Rectal smooth muscle tissue (tissue), 1 donor: ENCODE data around the gene ZNF529.
"Not testable (repeated sequence)": the region's sequence is repeated elsewhere in the genome, so short reads cannot be mapped to it uniquely, and the experiment has no call there.

ENCODE experiments used
- H3K27ac ChIP-seq: one replicate; pipeline ENCODE4 v1.7.0; 2013; ENCODE audit warnings: low read depth, low read length, inconsistent platforms
- H3K27me3 ChIP-seq: one replicate; pipeline ENCODE4 v1.7.0; 2013; ENCODE audit warnings: low read length; ENCODE audit not compliant: control insufficient read depth, insufficient read depth
- H3K36me3 ChIP-seq: one replicate; pipeline ENCODE4 v1.7.0; 2013; ENCODE audit warnings: low read length; ENCODE audit not compliant: control insufficient read depth, insufficient read depth
- H3K4me1 ChIP-seq: one replicate; pipeline ENCODE4 v1.7.0; 2013; ENCODE audit warnings: low read length; ENCODE audit not compliant: control insufficient read depth, insufficient read depth
- H3K4me3 ChIP-seq: one replicate; pipeline ENCODE4 v1.7.0; 2013; ENCODE audit warnings: low read length
- H3K9ac ChIP-seq: one replicate; pipeline ENCODE4 v1.7.0; 2013; ENCODE audit warnings: low read length

Gene ZNF529

GRCh38 chr19:36573020-36573894, at the start of gene ZNF529:
Gene ZNF529, minus strand, starts transcription at chr19:36573292. Its CDS starts 946 bp downstream, at chr19:36572346.
- peak within 1 kb of the TSS; percentile 97 for H3K4me3 ChIP-seq
- H3K36me3 ChIP-seq: peaks cover 17% of the 10 kb centered on the region
- H3K9ac ChIP-seq: peak within 1 kb of the TSS; percentile 87
- H3K4me1 ChIP-seq: peaks cover 3% of the 10 kb centered on the region
- no peaks in the 10 kb centered on the region for H3K27me3 ChIP-seq
- peak within 1 kb of the TSS; percentile 76 for H3K27ac ChIP-seq

GRCh38 chr19:36605877-36606478, 32.9 kb upstream of the ZNF529 start:
- Histone ChIP-seq H3K4me1 (no peaks in the 10 kb centered on the region), H3K9ac (no peak overlapping the region), H3K27ac (no peak overlapping the region), H3K27me3 (no peaks in the 10 kb centered on the region), H3K4me3 (peak overlapping the region; percentile 73), H3K36me3 (no peaks in the 10 kb centered on the region)

- Histone ChIP-seq H3K36me3 (no peaks in the 10 kb centered on the region), H3K4me3 (peak within 1 kb of the TSS; percentile 73), H3K4me1 (no peaks in the 10 kb centered on the region), H3K9ac (peak within 1 kb of the TSS; percentile 66), H3K27me3 (no peaks in the 10 kb centered on the region), H3K27ac (peak within 1 kb of the TSS; percentile 73)
These were observed 32.2 kb upstream of the ZNF529 start, which contains the start of gene ZNF382 for GRCh38 chr19:36605101-36605876. Gene ZNF382, plus strand, starts transcription at chr19:36605313. Its CDS starts 4,602 bp downstream, at chr19:36609915.

GRCh38 chr19:36604656-36605100, 31.6 kb upstream of the ZNF529 start:
- Histone ChIP-seq H3K27ac (peak overlapping the region; percentile 73), H3K9ac (peak overlapping the region; percentile 66), H3K27me3 (no peaks in the 10 kb centered on the region), H3K4me3 (peak overlapping the region; percentile 73), H3K4me1 (no peaks in the 10 kb centered on the region), H3K36me3 (no peaks in the 10 kb centered on the region)

- H3K27me3 ChIP-seq, H3K36me3 ChIP-seq, H3K4me3 ChIP-seq, H3K9ac ChIP-seq, H3K27ac ChIP-seq, H3K4me1 ChIP-seq: not testable (repeated sequence)
These were observed 29.6 kb upstream of the ZNF529 start for GRCh38 chr19:36602681-36603080.

GRCh38 chr19:36579255-36579654, 6.2 kb upstream of the ZNF529 start:
- Histone ChIP-seq H3K4me1 (no peaks in the 10 kb centered on the region), H3K27me3 (no peaks in the 10 kb centered on the region), H3K36me3 (peaks cover 32% of the 10 kb centered on the region), H3K27ac (no peak overlapping the region), H3K9ac (no peak overlapping the region), H3K4me3 (no peak overlapping the region)

GRCh38 chr19:36577271-36577996, 4.3 kb upstream of the ZNF529 start:
- H3K36me3 ChIP-seq: peaks cover 32% of the 10 kb centered on the region

GRCh38 chr19:36574741-36575140, 1.6 kb upstream of the ZNF529 start:
- Histone ChIP-seq H3K36me3 (peaks cover 20% of the 10 kb centered on the region), H3K27ac (no peak overlapping the region), H3K4me1 (peaks cover 3% of the 10 kb centered on the region), H3K4me3 (peak overlapping the region; percentile 97), H3K9ac (no peak overlapping the region), H3K27me3 (no peaks in the 10 kb centered on the region)

More at GRCh38 chr19:36577271-36577996, 4.3 kb upstream of the ZNF529 start:
- Histone ChIP-seq H3K27me3 (no peaks in the 10 kb centered on the region), H3K4me3 (no peak overlapping the region), H3K9ac (no peak overlapping the region), H3K4me1 (peaks cover 1% of the 10 kb centered on the region), H3K27ac (no peak overlapping the region)

GRCh38 chr19:36573895-36574720, 1.0 kb upstream of the ZNF529 start:
- Histone ChIP-seq H3K27me3 (no peaks in the 10 kb centered on the region), H3K36me3 (peaks cover 17% of the 10 kb centered on the region), H3K4me3 (peak overlapping the region; percentile 97), H3K27ac (no peak overlapping the region), H3K9ac (peak overlapping the region; percentile 87), H3K4me1 (peaks cover 3% of the 10 kb centered on the region)

GRCh38 chr19:36572593-36573019, 486 bp downstream of the ZNF529 start:
- Histone ChIP-seq H3K27me3 (no peaks in the 10 kb centered on the region), H3K4me1 (peaks cover 3% of the 10 kb centered on the region), H3K9ac (peak overlapping the region; percentile 87), H3K4me3 (peak overlapping the region; percentile 97), H3K36me3 (peaks cover 16% of the 10 kb centered on the region), H3K27ac (peak overlapping the region; percentile 76)

GRCh38 chr19:36564391-36564790, 8.7 kb downstream of the ZNF529 start:
- Histone ChIP-seq H3K4me3 (no peak overlapping the region), H3K36me3 (peaks cover 22% of the 10 kb centered on the region), H3K27me3 (no peaks in the 10 kb centered on the region), H3K9ac (no peak overlapping the region), H3K27ac (no peak overlapping the region), H3K4me1 (no peaks in the 10 kb centered on the region)
